HepG2 (cell line): ENCODE measurements around the gene GPC6. TPM values are rescaled to one million over a fixed set of nuclear protein-coding genes. Genes with fewer than 3 reads are reported as not detected.
"Not testable (repeated sequence)": the region's sequence is repeated elsewhere in the genome, so short reads cannot be mapped to it uniquely, and the experiment has no call there.

Experiments used
- ATAC-seq: fragments of 200-7000 bp; cut with Tn5 transposase; 3 replicates; pipeline ENCODE4 v1.9.1; 2020; ENCODE audit warnings: mild to moderate bottlenecking, moderate library complexity
- BruUV-seq: library from RNA; stranded (reverse); fragments of 400-500 nt; replicated peaks from 2 replicates; lab custom pipeline; 2021; lab: Mats Ljungman, UMichigan
- CTCF ChIA-PET: fragments of 300-600 bp; formaldehyde crosslinking; extraction: SDS; loops from one replicate; lab custom pipeline; 2021; ENCODE audit warnings: low total read pairs, inconsistent platforms, low intra/inter-chr PET ratio; lab: Yijun Ruan, JAX
- POLR2A ChIA-PET: fragments of 350-600 bp; sonication (Branson Sonifier 250); formaldehyde crosslinking; loops from one replicate; lab custom pipeline; 2020; ENCODE audit warnings: antibody characterized with exemption, inconsistent platforms; lab: Yijun Ruan, JAX
- DNase-seq: peaks from one replicate; pipeline ENCODE4 v3.0.0-alpha.2; 2015; ENCODE audit warnings: low spot score
- FAIRE-seq: peaks from 3 replicates; lab custom pipeline; 2011; peaks lifted over from hg19 to GRCh38; lab: Jason Lieb, UNC
- H2AFZ ChIP-seq: one replicate; pipeline ENCODE4 v1.6.1; 2011; ENCODE audit warnings: low read length, inconsistent platforms
- H3K27ac ChIP-seq: fragments of 300-600 bp; 3 replicates; pipeline ENCODE4 v1.8.0; 2011; ENCODE audit warnings: mixed run types, mild to moderate bottlenecking, mixed read lengths, low read length, inconsistent platforms; ENCODE audit not compliant: insufficient read depth; ENCODE audit errors: extremely low read length
- H3K27me3 ChIP-seq, 2 experiments: fragments of 200-600 bp in 1 of 2; 2 replicates in 1 of 2; 3 replicates in 1 of 2; pipeline versions ENCODE4 v1.6.0 to v1.8.0; 2011; ENCODE audit warnings: low read length in 2 of 2, mild to moderate bottlenecking in 2 of 2, moderate library complexity in 2 of 2, inconsistent platforms in 1 of 2; ENCODE audit not compliant: insufficient read depth in 2 of 2, control insufficient read depth in 1 of 2
- H3K36me3 ChIP-seq, 2 experiments: fragments of 200-600 bp in 1 of 2; replicated peaks in 1 of 2; 2 replicates in 1 of 2; 3 replicates in 1 of 2; pipeline versions ENCODE4 v1.5.1 to v1.8.0; 2011; ENCODE audit warnings: low read length in 2 of 2, inconsistent platforms in 1 of 2; ENCODE audit not compliant: insufficient read depth in 2 of 2, control insufficient read depth in 1 of 2
- H3K4me1 ChIP-seq: 2 replicates; pipeline ENCODE4 v1.5.1; 2012; ENCODE audit warnings: low read length, inconsistent platforms; ENCODE audit not compliant: insufficient read depth
- H3K4me2 ChIP-seq: 2 replicates; pipeline ENCODE4 v1.6.0; 2011; ENCODE audit warnings: low read depth, low read length, inconsistent platforms
- H3K4me3 ChIP-seq, 3 experiments: fragments of 200-600 bp in 1 of 3; sonication (generic), shearing (Covaris generic) in 1 of 3; replicated peaks in 1 of 3; 2 replicates each; pipeline ENCODE4 v1.5.1; 2011 to 2016; ENCODE audit warnings: low read length in 3 of 3, inconsistent platforms in 2 of 3, low read depth in 2 of 3, mild to moderate bottlenecking in 2 of 3, control low read depth in 1 of 3, mixed read lengths in 1 of 3; ENCODE audit not compliant: insufficient read depth in 1 of 3
- H3K79me2 ChIP-seq: one replicate; pipeline ENCODE4 v1.6.1; 2011; ENCODE audit warnings: low read length, inconsistent platforms; ENCODE audit not compliant: insufficient read depth
- H3K9ac ChIP-seq: 2 replicates; pipeline ENCODE4 v1.6.0; 2011; ENCODE audit warnings: mild to moderate bottlenecking, low read depth, low read length, inconsistent platforms; ENCODE audit not compliant: insufficient read depth
- H3K9me3 ChIP-seq: 2 replicates; pipeline ENCODE4 v1.5.1; 2012; ENCODE audit warnings: mild to moderate bottlenecking, low read length
- H4K20me1 ChIP-seq: 2 replicates; pipeline ENCODE4 v1.6.0; 2011; ENCODE audit warnings: inconsistent platforms, mild to moderate bottlenecking, low read length, moderate library complexity; ENCODE audit not compliant: insufficient read depth
- ARHGAP35 ChIP-seq: sonication (generic); formaldehyde crosslinking; IDR thresholded peaks from 2 replicates; pipeline ENCODE4 v1.9.0; 2022; ENCODE audit warnings: mild to moderate bottlenecking, inconsistent platforms, moderate library complexity, missing genetic modification reagents, borderline replicate concordance
- BRD4 ChIP-seq: sonication (generic); formaldehyde crosslinking; IDR thresholded peaks from 2 replicates; pipeline ENCODE4 v1.4.0; 2020; ENCODE audit warnings: missing genetic modification reagents
- CBX1 ChIP-seq: IDR thresholded peaks from one replicate; pipeline ENCODE4 v1.6.1; 2016; ENCODE audit warnings: antibody characterized with exemption, low read depth
- EED ChIP-seq: sonication (generic); formaldehyde crosslinking; IDR thresholded peaks from 2 replicates; pipeline ENCODE4 v1.5.0; 2020; ENCODE audit warnings: mild to moderate bottlenecking, missing genetic modification reagents
- EHMT2 ChIP-seq: fragments of 200-600 bp; sonication (generic); IDR thresholded peaks from 2 replicates; pipeline ENCODE4 v1.7.0; 2017; ENCODE audit warnings: antibody characterized with exemption, low read depth, low read length, borderline replicate concordance
- GTF3A ChIP-seq: sonication (generic); formaldehyde crosslinking; conservative IDR thresholded peaks from 2 replicates; pipeline ENCODE4 v1.4.0; 2020; ENCODE audit warnings: mild to moderate bottlenecking, missing genetic modification reagents
- NR2F1 ChIP-seq, 2 experiments: fragments of 450-650 bp in 1 of 2; formaldehyde crosslinking in 1 of 2; IDR thresholded peaks; 2 replicates each; pipeline versions ENCODE4 v1.5.0 to v1.6.1; 2016 to 2020; ENCODE audit warnings: mild to moderate bottlenecking in 1 of 2, missing compliant biosample characterization in 1 of 2, missing genetic modification reagents in 1 of 2, moderate library complexity in 1 of 2
- TBX2 ChIP-seq: sonication (generic); formaldehyde crosslinking; IDR thresholded peaks from 2 replicates; pipeline ENCODE4 v1.5.0; 2020; ENCODE audit warnings: missing genetic modification reagents, mild to moderate bottlenecking, borderline replicate concordance
- TCF7 ChIP-seq: sonication (generic); IDR thresholded peaks from 2 replicates; pipeline ENCODE4 v1.6.1; 2016; ENCODE audit warnings: antibody characterized with exemption, low read depth
- TCF7L2 ChIP-seq: IDR thresholded peaks from 2 replicates; pipeline ENCODE4 v1.6.1; 2011; ENCODE audit warnings: mild to moderate bottlenecking, low read depth, low read length, moderate library complexity
- TP53 ChIP-seq: sonication (generic); formaldehyde crosslinking; conservative IDR thresholded peaks from 2 replicates; pipeline ENCODE4 v1.4.0; 2020; ENCODE audit warnings: missing genetic modification reagents
- ZNF543 ChIP-seq: sonication (generic); formaldehyde crosslinking; IDR thresholded peaks from 2 replicates; pipeline ENCODE4 v1.4.0; 2020; ENCODE audit warnings: mild to moderate bottlenecking, missing genetic modification reagents
- ZNF768 ChIP-seq: sonication (generic); formaldehyde crosslinking; IDR thresholded peaks from 2 replicates; pipeline ENCODE4 v1.4.0; 2020; ENCODE audit warnings: missing genetic modification reagents
- ZNF772 ChIP-seq: sonication (generic); formaldehyde crosslinking; IDR thresholded peaks from 2 replicates; pipeline ENCODE4 v1.5.0; 2020; ENCODE audit warnings: mild to moderate bottlenecking, missing genetic modification reagents
- WGBS: methylation state at CpG from one replicate; pipeline ENCODE4 v1.1.6; 2017; ENCODE audit warnings: low lambda C conversion rate; 5-methylcytosine and 5-hydroxymethylcytosine counted together
- in situ Hi-C: cut with HindIII; loops from 2 replicates; pipeline ENCODE4 v1.10.0; 2017; ENCODE audit warnings: low pct_unique_long_range_greater_than_20kb; ENCODE audit not compliant: extremely low pct_ligation_motif_present
- intact Hi-C: fragments of 100-400 bp; cut with micrococcal nuclease; formaldehyde crosslinking; loops from one replicate; pipeline ENCODE4 v1.10.0; 2022; ENCODE audit not compliant: unreplicated experiment
- polyA plus RNA-seq, 8 experiments: library from polyadenylated mRNA; depleted of rRNA in 3 of 8; stranded (reverse) in 7 of 8; unstranded in 1 of 8; fragments of >200 nt; fragmentation: Illumina TruSeq in 4 of 8; extraction: Trizol in 4 of 8; gene quantifications; 2 replicates each; pipeline versions ENCODE4 v1.2.1 to v1.2.3, GENCODE V29; 2011 to 2016; ENCODE audit warnings: low read depth in 4 of 8, missing spikeins in 1 of 8, mixed read lengths in 1 of 8; ENCODE audit not compliant: insufficient read depth in 1 of 8
- total RNA-seq, 5 experiments: library from RNA; depleted of rRNA; stranded (reverse); fragments of >200 nt; fragmentation: Illumina TruSeq; extraction: Trizol; gene quantifications; 2 replicates each; pipeline ENCODE4 v1.2.3, GENCODE V29; 2016; ENCODE audit warnings: low read depth in 1 of 5
- TF ChIP-seq, protein P1 (sequence below): fragments of 450-650 bp; IDR thresholded peaks from 2 replicates; pipeline ENCODE4 v1.6.1; 2016
- TF ChIP-seq, protein P2 (sequence below): sonication (generic); formaldehyde crosslinking; IDR thresholded peaks from 2 replicates; pipeline ENCODE4 v1.5.0; 2020; ENCODE audit warnings: missing genetic modification reagents, mild to moderate bottlenecking, borderline replicate concordance

GPC6 gene
- total and polyA plus RNA-seq, 2 of the 13 experiments (the other 11 are each of a cell fraction or from before 2014, with no cell fraction given) = 24.5 to 33.9 TPM

DNA sequence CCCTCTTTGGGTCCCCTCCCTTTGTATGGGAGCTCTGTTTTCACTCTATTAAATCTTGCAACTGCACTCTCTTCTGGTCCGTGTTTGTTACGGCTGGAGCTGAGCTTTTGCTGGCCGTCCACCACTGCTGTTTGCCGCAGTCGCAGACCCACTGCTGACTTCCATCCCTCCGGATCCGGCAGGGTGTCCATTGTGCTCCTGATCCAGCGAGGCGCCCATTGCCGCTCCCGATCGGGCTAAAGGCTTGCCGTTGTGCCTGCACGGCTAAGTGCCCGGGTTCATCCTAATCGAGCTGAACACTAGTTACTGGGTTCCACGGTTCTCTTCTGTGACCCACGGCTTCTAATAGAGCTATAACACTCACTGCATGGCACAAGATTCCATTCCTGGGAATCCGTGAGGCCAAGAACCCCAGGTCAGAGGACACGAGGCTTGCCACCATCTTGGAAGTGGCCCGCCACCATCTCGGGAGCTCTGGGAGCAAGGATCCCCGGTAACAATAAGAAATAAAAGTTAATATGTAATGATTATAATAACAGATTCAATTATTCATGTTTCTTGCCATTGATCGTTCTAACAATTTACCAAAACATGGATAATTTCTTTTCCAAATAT lies 19.7 kb upstream of the GPC6 start:
- not testable (repeated sequence) for BruUV-seq, FAIRE-seq

DNA sequence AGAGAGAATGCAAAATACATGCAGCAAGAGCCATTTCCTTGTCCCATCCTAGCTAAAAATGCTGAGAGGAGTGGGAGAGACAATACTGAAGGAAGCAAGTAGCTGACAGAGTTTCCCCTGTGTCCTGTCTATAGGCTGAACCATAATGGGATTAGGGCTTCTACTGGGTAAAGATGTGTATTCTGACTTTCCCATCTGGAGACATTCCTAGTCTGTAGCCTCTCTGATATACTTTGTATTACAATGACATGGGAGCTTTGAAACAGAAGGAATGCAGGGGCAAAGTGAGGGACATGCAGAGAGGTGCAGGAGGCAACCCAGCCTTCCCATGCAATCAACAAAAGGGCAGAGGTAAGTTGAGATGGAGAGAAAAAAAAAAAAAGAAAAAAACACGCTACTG lies 10.5 kb upstream of the GPC6 start:
- H3K36me3 ChIP-seq = no peaks in the 10 kb centered on the region
- H3K9me3 ChIP-seq = no peaks in the 10 kb centered on the region
- TF ChIP-seq ARHGAP35 = no peak
- TF ChIP-seq, protein P1, sequence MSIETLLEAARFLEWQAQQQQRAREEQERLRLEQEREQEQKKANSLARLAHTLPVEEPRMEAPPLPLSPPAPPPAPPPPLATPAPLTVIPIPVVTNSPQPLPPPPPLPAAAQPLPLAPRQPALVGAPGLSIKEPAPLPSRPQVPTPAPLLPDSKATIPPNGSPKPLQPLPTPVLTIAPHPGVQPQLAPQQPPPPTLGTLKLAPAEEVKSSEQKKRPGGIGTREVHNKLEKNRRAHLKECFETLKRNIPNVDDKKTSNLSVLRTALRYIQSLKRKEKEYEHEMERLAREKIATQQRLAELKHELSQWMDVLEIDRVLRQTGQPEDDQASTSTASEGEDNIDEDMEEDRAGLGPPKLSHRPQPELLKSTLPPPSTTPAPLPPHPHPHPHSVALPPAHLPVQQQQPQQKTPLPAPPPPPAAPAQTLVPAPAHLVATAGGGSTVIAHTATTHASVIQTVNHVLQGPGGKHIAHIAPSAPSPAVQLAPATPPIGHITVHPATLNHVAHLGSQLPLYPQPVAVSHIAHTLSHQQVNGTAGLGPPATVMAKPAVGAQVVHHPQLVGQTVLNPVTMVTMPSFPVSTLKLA = no peak
- TF ChIP-seq ZNF768 (CRISPR knock-in tag) = no peak
- TF ChIP-seq CBX1 = no peak
- TF ChIP-seq EED (CRISPR knock-in tag) = no peak
- TF ChIP-seq GTF3A = no peak
- TF ChIP-seq TP53 = no peak
- no peak for TF ChIP-seq TBX2
- no peak for TF ChIP-seq ZNF543 (CRISPR knock-in tag)
- no peak for TF ChIP-seq NR2F1 (CRISPR knock-in tag; IDR thresholded peaks at IDR 0.05)
- no peak for TF ChIP-seq TCF7
- TF ChIP-seq, protein P2, sequence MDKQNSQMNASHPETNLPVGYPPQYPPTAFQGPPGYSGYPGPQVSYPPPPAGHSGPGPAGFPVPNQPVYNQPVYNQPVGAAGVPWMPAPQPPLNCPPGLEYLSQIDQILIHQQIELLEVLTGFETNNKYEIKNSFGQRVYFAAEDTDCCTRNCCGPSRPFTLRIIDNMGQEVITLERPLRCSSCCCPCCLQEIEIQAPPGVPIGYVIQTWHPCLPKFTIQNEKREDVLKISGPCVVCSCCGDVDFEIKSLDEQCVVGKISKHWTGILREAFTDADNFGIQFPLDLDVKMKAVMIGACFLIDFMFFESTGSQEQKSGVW = no peak
- no peak for TF ChIP-seq ZNF772 (CRISPR knock-in tag)
- TF ChIP-seq EHMT2 = no peak
- no peak for TF ChIP-seq TCF7L2
- TF ChIP-seq BRD4 (CRISPR knock-in tag) = no peak
- intact Hi-C loops (no loop called here), in situ Hi-C loops (no loop called here)
- no peak overlapping the region for H3K4me3 ChIP-seq
- no peak for ATAC-seq
- H3K4me1 ChIP-seq = peaks cover 22% of the 10 kb centered on the region
- no peak for FAIRE-seq
- ChIA-PET POLR2A (no interaction called here), CTCF (no interaction called here)
- 86% methylated on average over 1 of the region's 1 CpG for WGBS
- no peak for DNase-seq
- H3K9ac ChIP-seq = no peak overlapping the region
- H3K27me3 ChIP-seq = no peaks in the 10 kb centered on the region
- no TSS peak for BruUV-seq
- no peak overlapping the region for H3K27ac ChIP-seq
- H4K20me1 ChIP-seq = no peaks in the 10 kb centered on the region
- H3K4me2 ChIP-seq = no peak overlapping the region
- H3K79me2 ChIP-seq = no peaks in the 10 kb centered on the region
- H2AFZ ChIP-seq = no peak overlapping the region

More for the DNA sequence above, 19.7 kb upstream of the GPC6 start:
- peaks cover 21% of the 10 kb centered on the region for H3K4me1 ChIP-seq
- H3K36me3 ChIP-seq, H3K4me2 ChIP-seq, ATAC-seq, H3K9ac ChIP-seq, H3K27me3 ChIP-seq, intact Hi-C loops, H3K9me3 ChIP-seq, H4K20me1 ChIP-seq, H3K4me3 ChIP-seq, CTCF ChIA-PET, in situ Hi-C loops, POLR2A ChIA-PET, H3K27ac ChIP-seq, H3K79me2 ChIP-seq, DNase-seq, H2AFZ ChIP-seq: not testable (repeated sequence)
- 90% methylated on average over 20 of the region's 24 CpGs for WGBS
